GM12878 (cell line): ENCODE data around the gene CFL2. TPM values are rescaled to one million over a fixed set of nuclear protein-coding genes. Genes with fewer than 3 reads are reported as not detected.

Experiments
- ATAC-seq: fragments of 200-7000 bp; cut with Tn5 transposase; 3 replicates; pipeline ENCODE4 v1.9.1; 2020; ENCODE audit warnings: mild to moderate bottlenecking, moderate library complexity
- BruUV-seq: library from RNA; stranded (reverse); fragments of 400-500 nt; replicated peaks from 2 replicates; lab custom pipeline; 2021; lab: Mats Ljungman, UMichigan
- CTCF ChIA-PET: fragments of 300-600 bp; sonication (Branson Sonifier 250); formaldehyde crosslinking; extraction: SDS; loops from one replicate; lab custom pipeline; 2021; ENCODE audit warnings: inconsistent platforms; lab: Yijun Ruan, JAX
- POLR2A ChIA-PET: fragments of 350-600 bp; formaldehyde crosslinking; extraction: SDS; loops from one replicate; lab custom pipeline; 2021; ENCODE audit warnings: inconsistent platforms; lab: Charles Lee
- RAD21 ChIA-PET: fragments of 300-600 bp; sonication (Branson Sonifier 250); formaldehyde crosslinking; loops from one replicate; lab custom pipeline; 2023; ENCODE audit warnings: antibody characterized with exemption; ENCODE audit not compliant: unreplicated experiment; lab: Charles Lee
- SMC1A ChIA-PET: fragments of 300-600 bp; sonication (Branson Sonifier 250); formaldehyde crosslinking; loops from one replicate; lab custom pipeline; 2023; ENCODE audit not compliant: unreplicated experiment, uncharacterized antibody; lab: Charles Lee
- DNase-seq: peaks from one replicate; pipeline ENCODE4 v3.0.0-alpha.2; 2011; ENCODE audit warnings: low read depth, low spot score
- FAIRE-seq: peaks from 3 replicates; lab custom pipeline; 2011; peaks lifted over from hg19 to GRCh38; lab: Jason Lieb, UNC
- H2AFZ ChIP-seq: 2 replicates; pipeline ENCODE4 v1.6.0; 2011; ENCODE audit warnings: low read depth, low read length, control low read depth; ENCODE audit not compliant: control insufficient read depth
- H3K27ac ChIP-seq: 2 replicates; pipeline ENCODE4 v1.5.1; 2011; ENCODE audit warnings: control low read depth; ENCODE audit not compliant: control insufficient read depth, insufficient read depth
- H3K27me3 ChIP-seq, 2 experiments: replicated peaks in 1 of 2; 2 replicates each; pipeline versions ENCODE4 v1.6.0 to v1.6.1; 2011; ENCODE audit warnings: low read length in 1 of 2; ENCODE audit not compliant: control insufficient read depth in 2 of 2, insufficient read depth in 2 of 2
- H3K36me3 ChIP-seq, 2 experiments: 2 replicates each; pipeline ENCODE4 v1.5.1; 2011; ENCODE audit warnings: low read length in 1 of 2; ENCODE audit not compliant: control insufficient read depth in 2 of 2, insufficient read depth in 2 of 2
- H3K4me1 ChIP-seq: 2 replicates; pipeline ENCODE4 v1.6.1; 2011; ENCODE audit warnings: mild to moderate bottlenecking, low read length, moderate library complexity, mixed read lengths; ENCODE audit not compliant: control insufficient read depth, insufficient read depth
- H3K4me2 ChIP-seq: 2 replicates; pipeline ENCODE4 v1.6.0; 2011; ENCODE audit warnings: control low read depth; ENCODE audit not compliant: control insufficient read depth, insufficient read depth
- H3K4me3 ChIP-seq: fragments of 200-600 bp; sonication (generic); 2 replicates; pipeline ENCODE4 v1.5.1; 2016
- H3K79me2 ChIP-seq: 2 replicates; pipeline ENCODE4 v1.6.0; 2011; ENCODE audit warnings: low read length; ENCODE audit not compliant: control insufficient read depth, insufficient read depth
- H3K9ac ChIP-seq: 2 replicates; pipeline ENCODE4 v1.8.0; 2011; ENCODE audit warnings: low read length, control low read depth, mixed read lengths; ENCODE audit not compliant: control insufficient read depth, insufficient read depth
- H3K9me3 ChIP-seq: replicated peaks from 3 replicates; pipeline ENCODE4 v1.5.1; 2011; ENCODE audit warnings: mild to moderate bottlenecking, low read length; ENCODE audit not compliant: control insufficient read depth, insufficient read depth
- H4K20me1 ChIP-seq: 2 replicates; pipeline ENCODE4 v1.6.0; 2011; ENCODE audit not compliant: control insufficient read depth, insufficient read depth
- ASH2L ChIP-seq: fragments of 300-600, 200-600 bp; sonication (generic); IDR thresholded peaks from 2 replicates; pipeline ENCODE4 v1.6.1; 2017; ENCODE audit warnings: low read depth, mild to moderate bottlenecking, borderline replicate concordance
- ATF2 ChIP-seq: IDR thresholded peaks from 2 replicates; pipeline ENCODE4 v1.6.1; 2012; ENCODE audit warnings: low read length, inconsistent platforms
- CBX5 ChIP-seq: sonication (generic); IDR thresholded peaks from 2 replicates; pipeline ENCODE4 v1.6.1; 2016; ENCODE audit warnings: low read depth, moderate library complexity, mild to moderate bottlenecking, inconsistent platforms
- ESRRA ChIP-seq: IDR thresholded peaks from 2 replicates; pipeline ENCODE4 v1.6.1; 2012; ENCODE audit warnings: mild to moderate bottlenecking, low read length, improper control_type of control experiment
- GABPA ChIP-seq: IDR thresholded peaks from 2 replicates; pipeline ENCODE4 v1.6.1; 2014; ENCODE audit warnings: antibody characterized with exemption, low read depth, mild to moderate bottlenecking, inconsistent platforms
- GATAD2B ChIP-seq: fragments of 450-650 bp; conservative IDR thresholded peaks from 2 replicates; pipeline ENCODE4 v1.6.1; 2017; ENCODE audit warnings: low read depth, mild to moderate bottlenecking, moderate library complexity
- NBN ChIP-seq: fragments of 450-650 bp; IDR thresholded peaks from 2 replicates; pipeline ENCODE4 v1.6.1; 2016
- NFYA ChIP-seq: IDR thresholded peaks from 2 replicates; pipeline ENCODE4 v1.6.1; 2011; ENCODE audit warnings: low read depth, mild to moderate bottlenecking, low read length, improper control_type of control experiment, borderline replicate concordance
- NRF1 ChIP-seq: conservative IDR thresholded peaks from 2 replicates; pipeline ENCODE4 v1.6.1; 2011; ENCODE audit warnings: mild to moderate bottlenecking, low read depth, low read length, improper control_type of control experiment
- RFX5 ChIP-seq: IDR thresholded peaks from 2 replicates; pipeline ENCODE4 v1.6.1; 2011; ENCODE audit warnings: low read depth, low read length, improper control_type of control experiment
- STAT3 ChIP-seq: IDR thresholded peaks from 2 replicates; pipeline ENCODE4 v1.6.1; 2011; ENCODE audit warnings: low read depth, low read length, improper control_type of control experiment
- ZZZ3 ChIP-seq: IDR thresholded peaks from 2 replicates; pipeline ENCODE4 v1.6.1; 2011; ENCODE audit warnings: low read depth; ENCODE audit not compliant: control insufficient read depth, insufficient read length
- in situ Hi-C: fragments of 300-500 bp; cut with MboI; formaldehyde crosslinking; loops from 9 replicates; pipeline ENCODE4 v1.14.3; 2018; ENCODE audit warnings: mixed read lengths
- intact Hi-C: fragments of 100-400 bp; cut with micrococcal nuclease; formaldehyde crosslinking; loops from one replicate; pipeline ENCODE4 v1.14.2; 2022; ENCODE audit not compliant: unreplicated experiment
- polyA plus RNA-seq, 11 experiments: library from polyadenylated mRNA; depleted of rRNA in 4 of 11; unstranded in 6 of 11; stranded (reverse) in 5 of 11; fragments of >200 nt; fragmentation: Nextera tagmentation in 4 of 11; fragmentation: Illumina TruSeq in 1 of 11; extraction: Ambion mirVana in 4 of 11; extraction: Trizol in 1 of 11; gene quantifications; 1 replicate in 1 of 11; 2 replicates in 10 of 11; pipeline versions ENCODE4 v1.2.1 to v1.2.3, GENCODE V29; 2011 to 2016; ENCODE audit warnings: inconsistent platforms in 2 of 11, missing spikeins in 2 of 11, low read depth in 1 of 11
- total RNA-seq, 4 experiments: library from RNA; depleted of rRNA in 3 of 4; stranded (reverse); fragments of >200 nt in 3 of 4; fragmentation: Illumina TruSeq in 1 of 4; extraction: Trizol in 1 of 4; gene quantifications; 2 replicates each; pipeline versions ENCODE4 v1.2.1 to v1.2.3, GENCODE V29; 2013 to 2021
- TF ChIP-seq, protein P1 (sequence below): IDR thresholded peaks from 2 replicates; pipeline ENCODE4 v1.6.1; 2011; ENCODE audit warnings: low read depth, low read length, improper control_type of control experiment, borderline replicate concordance
- TF ChIP-seq, protein P2 (sequence below): IDR thresholded peaks from 2 replicates; pipeline ENCODE4 v1.6.1; 2011; ENCODE audit warnings: borderline replicate concordance, low read depth, mild to moderate bottlenecking, moderate library complexity, low read length; ENCODE audit not compliant: insufficient read depth, poor library complexity, severe bottlenecking

The CFL2 gene
- total and polyA plus RNA-seq, 10 of the 15 experiments (the other 5 are each of a cell fraction or from before 2014, with no cell fraction given): 4.7 to 13.4 (median 8.4) TPM

DNA sequence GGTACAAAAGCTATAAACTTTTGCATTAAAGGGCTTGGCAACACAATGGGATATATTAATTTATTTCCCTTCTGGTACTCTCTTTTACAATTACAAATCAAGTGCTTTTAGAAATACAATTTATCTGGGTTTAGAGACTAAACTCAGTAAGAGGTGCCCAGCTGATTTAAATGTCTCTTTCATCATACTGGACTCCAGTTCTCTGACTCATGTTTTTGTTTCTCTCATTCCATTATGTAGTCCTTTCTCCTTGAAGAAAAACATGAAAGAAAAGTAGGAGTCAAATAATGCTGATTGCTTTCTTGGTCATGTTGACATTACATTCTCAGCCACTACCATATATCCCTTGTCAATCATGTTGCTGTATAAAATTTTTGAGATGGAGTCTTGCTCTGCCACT lies 36.3 kb upstream of the CFL2 start:
- no TSS peak for BruUV-seq
- in situ Hi-C loops: no loop called here
- no peak for ATAC-seq
- intact Hi-C loops: no loop called here
- TF ChIP-seq GATAD2B: no peak
- TF ChIP-seq, protein P1, sequence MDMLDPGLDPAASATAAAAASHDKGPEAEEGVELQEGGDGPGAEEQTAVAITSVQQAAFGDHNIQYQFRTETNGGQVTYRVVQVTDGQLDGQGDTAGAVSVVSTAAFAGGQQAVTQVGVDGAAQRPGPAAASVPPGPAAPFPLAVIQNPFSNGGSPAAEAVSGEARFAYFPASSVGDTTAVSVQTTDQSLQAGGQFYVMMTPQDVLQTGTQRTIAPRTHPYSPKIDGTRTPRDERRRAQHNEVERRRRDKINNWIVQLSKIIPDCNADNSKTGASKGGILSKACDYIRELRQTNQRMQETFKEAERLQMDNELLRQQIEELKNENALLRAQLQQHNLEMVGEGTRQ: no peak
- no peak for TF ChIP-seq NFYA
- no peak for TF ChIP-seq ZZZ3
- TF ChIP-seq CBX5: no peak
- TF ChIP-seq STAT3: no peak
- no peak for TF ChIP-seq ESRRA
- TF ChIP-seq RFX5: no peak
- no peak for TF ChIP-seq NBN
- TF ChIP-seq ASH2L: no peak
- TF ChIP-seq ATF2: no peak
- TF ChIP-seq, protein P2, sequence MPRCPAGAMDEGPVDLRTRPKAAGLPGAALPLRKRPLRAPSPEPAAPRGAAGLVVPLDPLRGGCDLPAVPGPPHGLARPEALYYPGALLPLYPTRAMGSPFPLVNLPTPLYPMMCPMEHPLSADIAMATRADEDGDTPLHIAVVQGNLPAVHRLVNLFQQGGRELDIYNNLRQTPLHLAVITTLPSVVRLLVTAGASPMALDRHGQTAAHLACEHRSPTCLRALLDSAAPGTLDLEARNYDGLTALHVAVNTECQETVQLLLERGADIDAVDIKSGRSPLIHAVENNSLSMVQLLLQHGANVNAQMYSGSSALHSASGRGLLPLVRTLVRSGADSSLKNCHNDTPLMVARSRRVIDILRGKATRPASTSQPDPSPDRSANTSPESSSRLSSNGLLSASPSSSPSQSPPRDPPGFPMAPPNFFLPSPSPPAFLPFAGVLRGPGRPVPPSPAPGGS: no peak
- TF ChIP-seq GABPA: no peak
- TF ChIP-seq NRF1: no peak
- CTCF ChIA-PET: interaction anchor here (1.5 kb wide), 1 partner anchor 28 kb away, joined by 6 read pairs; no protein-coding TSS in a partner anchor
- no peak overlapping the region for H3K9ac ChIP-seq
- H3K27me3 ChIP-seq: no peaks in the 10 kb centered on the region
- no peak for DNase-seq
- H3K79me2 ChIP-seq: no peaks in the 10 kb centered on the region
- POLR2A ChIA-PET: no interaction called here
- no peaks in the 10 kb centered on the region for H3K4me1 ChIP-seq
- H4K20me1 ChIP-seq: no peaks in the 10 kb centered on the region
- no peak overlapping the region for H3K4me2 ChIP-seq
- H3K36me3 ChIP-seq: no peaks in the 10 kb centered on the region; a peak in 1 of 4 replicates
- no peak overlapping the region for H2AFZ ChIP-seq
- no peaks in the 10 kb centered on the region for H3K9me3 ChIP-seq
- no peak overlapping the region for H3K27ac ChIP-seq
- no peak for FAIRE-seq
- SMC1A ChIA-PET: no interaction called here
- RAD21 ChIA-PET: no interaction called here
- no peak overlapping the region for H3K4me3 ChIP-seq
